ENCODE measurements around the gene MST1.
"Not testable (repeated sequence)": the region's sequence is repeated elsewhere in the genome, so short reads cannot be mapped to it uniquely, and the experiment has no call there.

The MST1 gene

GRCh38 chr3:49690856-49691255 is 1.6 kb upstream of the MST1 start:
- DNase-seq (ENCODE audit: extremely low spot score); POLR2A ChIA-PET; CTCF ChIA-PET: not testable (repeated sequence)

GRCh38 chr3:49689908-49690624 is 792 bp upstream of the MST1 start:
- CTCF ChIA-PET; POLR2A ChIA-PET; DNase-seq (ENCODE audit: extremely low spot score): not testable (repeated sequence)

- CTCF ChIA-PET; DNase-seq (ENCODE audit: extremely low spot score): not testable (repeated sequence)
- POLR2A ChIA-PET = interaction anchor here (1.0 kb wide), 1 partner anchor 11 kb away, joined by 3 read pairs; no protein-coding TSS in a partner anchor
Observed at GRCh38 chr3:49688338-49689045, 782 bp downstream of the MST1 start.

GRCh38 chr3:49687424-49687795 is 1.9 kb downstream of the MST1 start:
- CTCF ChIA-PET; POLR2A ChIA-PET; DNase-seq (ENCODE audit: extremely low spot score): not testable (repeated sequence)

- CTCF ChIA-PET; POLR2A ChIA-PET; DNase-seq (ENCODE audit: extremely low spot score): not testable (repeated sequence)
Observed at GRCh38 chr3:49686769-49687423, 2.4 kb downstream of the MST1 start.

- DNase-seq (ENCODE audit: extremely low spot score); CTCF ChIA-PET; POLR2A ChIA-PET: not testable (repeated sequence)
Observed at GRCh38 chr3:49686346-49686745, 2.9 kb downstream of the MST1 start.

- DNase-seq (ENCODE audit: extremely low spot score); CTCF ChIA-PET; POLR2A ChIA-PET: not testable (repeated sequence)
Observed at GRCh38 chr3:49685846-49686245, 3.4 kb downstream of the MST1 start.

- CTCF ChIA-PET; POLR2A ChIA-PET; DNase-seq (ENCODE audit: extremely low spot score): not testable (repeated sequence)
Observed at GRCh38 chr3:49685103-49685502, 4.2 kb downstream of the MST1 start.

- CTCF ChIA-PET; DNase-seq (ENCODE audit: extremely low spot score); POLR2A ChIA-PET: not testable (repeated sequence)
Observed at GRCh38 chr3:49684453-49684852, 4.8 kb downstream of the MST1 start.

- DNase-seq (ENCODE audit: extremely low spot score) = no peak
- ChIA-PET CTCF (no interaction called here), POLR2A (no interaction called here)
- TF ChIP-seq SP1 (IDR thresholded peaks at IDR 0.05) = no peak
- no peak for TF ChIP-seq FOXK2 (IDR thresholded peaks at IDR 0.05)
- TF ChIP-seq BHLHE40 (IDR thresholded peaks at IDR 0.05; ENCODE audit: borderline replicate concordance) = no peak
Observed at GRCh38 chr3:49683162-49683561, 6.1 kb downstream of the MST1 start.

GRCh38 chr3:49681543-49681942 is 7.7 kb downstream of the MST1 start:
- no peak for TF ChIP-seq FOXK2 (IDR thresholded peaks at IDR 0.05)
- CTCF ChIA-PET = no interaction called here
- no peak for DNase-seq (ENCODE audit: extremely low spot score)
- POLR2A ChIA-PET = no interaction called here

GRCh38 chr3:49681232-49681522 is 8.1 kb downstream of the MST1 start:
- POLR2A ChIA-PET = no interaction called here
- CTCF ChIA-PET = no interaction called here
- DNase-seq (ENCODE audit: extremely low spot score) = no peak
- TF ChIP-seq ZNF384 (IDR thresholded peaks at IDR 0.05) (no peak), HDGF (IDR thresholded peaks at IDR 0.05; ENCODE audit: borderline replicate concordance) (no peak), BHLHE40 (IDR thresholded peaks at IDR 0.05; ENCODE audit: borderline replicate concordance) (no peak), SP1 (IDR thresholded peaks at IDR 0.05) (no peak), FOXA1 (IDR thresholded peaks at IDR 0.05) (no peak), ARNT (IDR thresholded peaks at IDR 0.05) (no peak), L3MBTL2 (conservative IDR thresholded peaks at IDR 0.05) (no peak), NFRKB (IDR thresholded peaks at IDR 0.05) (no peak), ELF4 (IDR thresholded peaks at IDR 0.05) (no peak)

All from HEK293T (cell line).